GM23338 (cell line): ENCODE measurements around the gene TMEM114. TPM values are rescaled to one million over a fixed set of nuclear protein-coding genes. Genes with fewer than 3 reads are reported as not detected.

Experiments
- ATAC-seq: fragments of 200-7000 bp; cut with Tn5 transposase; 3 replicates; pipeline ENCODE4 v1.9.1; 2020
- DNase-seq: peaks from one replicate; pipeline ENCODE4 v3.0.0-alpha.2; 2015; ENCODE audit warnings: low spot score
- H2AFZ ChIP-seq: fragments of 200-600 bp; sonication (generic); 2 replicates; pipeline ENCODE4 v1.8.0; 2016; ENCODE audit warnings: antibody characterized with exemption, mild to moderate bottlenecking, moderate library complexity
- H3F3A ChIP-seq: fragments of 200-600 bp; sonication (generic); replicated peaks from 2 replicates; pipeline ENCODE4 v1.8.0; 2017; ENCODE audit warnings: antibody characterized with exemption, mixed run types, low read depth
- H3K27ac ChIP-seq: fragments of 200-600 bp; sonication (generic); 2 replicates; pipeline ENCODE4 v1.6.1; 2016; ENCODE audit warnings: low read depth
- H3K27me3 ChIP-seq: fragments of 200-600 bp; sonication (generic); 2 replicates; pipeline ENCODE4 v1.8.0; 2016; ENCODE audit warnings: mild to moderate bottlenecking, mixed run types, moderate library complexity; ENCODE audit not compliant: insufficient read depth
- H3K36me3 ChIP-seq: fragments of 200-600 bp; sonication (generic); 2 replicates; pipeline ENCODE4 v1.8.0; 2016; ENCODE audit warnings: mild to moderate bottlenecking; ENCODE audit not compliant: insufficient read depth
- H3K4me1 ChIP-seq: fragments of 200-600 bp; sonication (generic); 2 replicates; pipeline ENCODE4 v1.8.0; 2016; ENCODE audit warnings: mild to moderate bottlenecking, moderate library complexity; ENCODE audit not compliant: insufficient read depth
- H3K4me2 ChIP-seq: fragments of 200-600 bp; sonication (generic); 2 replicates; pipeline ENCODE4 v1.7.1; 2017; ENCODE audit warnings: mixed run types
- H3K4me3 ChIP-seq: fragments of 200-600 bp; sonication (generic); 2 replicates; pipeline ENCODE4 v1.6.1; 2016; ENCODE audit warnings: mixed run types
- H3K79me2 ChIP-seq: fragments of 200-600 bp; sonication (generic); replicated peaks from 2 replicates; pipeline ENCODE4 v1.8.0; 2017; ENCODE audit warnings: mild to moderate bottlenecking; ENCODE audit not compliant: insufficient read depth
- H3K9me2 ChIP-seq: fragments of 200-600 bp; sonication (generic); 2 replicates; pipeline ENCODE4 v1.8.0; 2017; ENCODE audit not compliant: insufficient read depth
- H4K20me1 ChIP-seq: fragments of 200-600 bp; sonication (generic); replicated peaks from 2 replicates; pipeline ENCODE4 v1.8.0; 2017; ENCODE audit warnings: mild to moderate bottlenecking; ENCODE audit not compliant: insufficient read depth
- H3K27ac Mint-ChIP-seq: 2 replicates; pipeline ENCODE4 v1.8.0; 2020; ENCODE audit warnings: inconsistent platforms, mild to moderate bottlenecking, moderate library complexity, mixed read lengths
- H3K27me3 Mint-ChIP-seq: 3 replicates; pipeline ENCODE4 v1.8.0; 2022; ENCODE audit warnings: low read depth, mild to moderate bottlenecking, moderate library complexity, mixed read lengths, inconsistent platforms; ENCODE audit not compliant: insufficient read depth, poor library complexity
- H3K36me3 Mint-ChIP-seq: 3 replicates; pipeline ENCODE4 v1.8.0; 2021; ENCODE audit warnings: low read depth, mild to moderate bottlenecking, inconsistent platforms, moderate library complexity, mixed read lengths
- H3K4me1 Mint-ChIP-seq: 3 replicates; pipeline ENCODE4 v1.8.0; 2020; ENCODE audit warnings: mild to moderate bottlenecking, inconsistent platforms, mixed read lengths
- H3K4me3 Mint-ChIP-seq: 3 replicates; pipeline ENCODE4 v1.8.0; 2021; ENCODE audit warnings: moderate library complexity, mild to moderate bottlenecking, inconsistent platforms, mixed read lengths
- H3K9me3 Mint-ChIP-seq: 3 replicates; pipeline ENCODE4 v1.8.0; 2020; ENCODE audit warnings: moderate library complexity, mild to moderate bottlenecking, inconsistent platforms, mixed read lengths
- CREB1 ChIP-seq: fragments of 250-450 bp; sonication (Bioruptor Pico); IDR thresholded peaks from 2 replicates; pipeline ENCODE4 v1.5.0; 2020; ENCODE audit warnings: low read depth, mild to moderate bottlenecking, moderate library complexity
- ETS1 ChIP-seq: IDR thresholded peaks from 2 replicates; pipeline ENCODE4 v1.6.1; 2016; ENCODE audit warnings: antibody characterized with exemption
- EZH2 ChIP-seq: fragments of 200-600 bp; sonication (generic); IDR thresholded peaks from one replicate; pipeline ENCODE4 v1.8.0; 2017; ENCODE audit warnings: antibody characterized with exemption, mild to moderate bottlenecking, low read depth; ENCODE audit not compliant: unreplicated experiment
- EZH2phosphoT487 ChIP-seq: fragments of 200-600 bp; sonication (generic); IDR thresholded peaks from one replicate; pipeline ENCODE4 v1.8.1; 2018; ENCODE audit warnings: antibody characterized with exemption; ENCODE audit not compliant: unreplicated experiment
- JUNB ChIP-seq: IDR thresholded peaks from one replicate; pipeline ENCODE4 v1.6.1; 2016; ENCODE audit warnings: antibody characterized with exemption; ENCODE audit not compliant: unreplicated experiment
- NANOG ChIP-seq: IDR thresholded peaks from 2 replicates; pipeline ENCODE4 v1.6.1; 2016; ENCODE audit warnings: antibody characterized with exemption, borderline replicate concordance
- REST ChIP-seq: IDR thresholded peaks from one replicate; pipeline ENCODE4 v1.6.1; 2018; ENCODE audit warnings: antibody characterized with exemption; ENCODE audit not compliant: unreplicated experiment
- STAT1 ChIP-seq: IDR thresholded peaks from one replicate; pipeline ENCODE4 v1.6.1; 2016; ENCODE audit warnings: antibody characterized with exemption; ENCODE audit not compliant: unreplicated experiment
- ZNF331 ChIP-seq: fragments of 250-450 bp; sonication (Bioruptor Pico); IDR thresholded peaks from 2 replicates; pipeline ENCODE4 v1.5.0; 2020; ENCODE audit warnings: low read depth, mild to moderate bottlenecking, moderate library complexity
- polyA plus RNA-seq: library from polyadenylated mRNA; unstranded; fragments of >200 nt; fragmentation: Nextera tagmentation; extraction: Ambion mirVana; gene quantifications from 2 replicates; pipeline ENCODE4 v1.2.1, GENCODE V29; 2016
- total RNA-seq: library from RNA; depleted of rRNA; stranded (reverse); fragments of >200 nt; shearing (Covaris generic); gene quantifications from 2 replicates; pipeline ENCODE4 v1.2.3, GENCODE V29; 2014

The TMEM114 gene
- total and polyA plus RNA-seq, 2 experiments from 2014 or later: 0.47 to 0.52 TPM

- H3K9me3 Mint-ChIP-seq: peaks cover 11% of the 10 kb centered on the region
- Histone ChIP-seq H3K4me1 (peaks cover 13% of the 10 kb centered on the region), H3K4me2 (no peak overlapping the region), H3K9me2 (no peaks in the 10 kb centered on the region), H4K20me1 (no peaks in the 10 kb centered on the region), H3K27me3 (no peaks in the 10 kb centered on the region), H3K4me3 (no peak overlapping the region), H3K79me2 (no peaks in the 10 kb centered on the region), H3F3A (no peaks in the 10 kb centered on the region), H3K36me3 (no peaks in the 10 kb centered on the region), H2AFZ (no peak overlapping the region), H3K27ac (no peak overlapping the region)
- H3K27ac Mint-ChIP-seq: no peak overlapping the region
- H3K4me3 Mint-ChIP-seq: no peak overlapping the region
- H3K27me3 Mint-ChIP-seq: no peaks in the 10 kb centered on the region
- ATAC-seq (no peak), DNase-seq (no peak)
- H3K36me3 Mint-ChIP-seq: no peaks in the 10 kb centered on the region
- TF ChIP-seq STAT1 (no peak), NANOG (no peak), ETS1 (no peak)
- peaks cover 12% of the 10 kb centered on the region; the same call in 2 of the 3 replicates for H3K4me1 Mint-ChIP-seq
Measured at GRCh38 chr16:8600144-8600775, 9.9 kb upstream of the TMEM114 start.

- Mint-ChIP-seq H3K4me1 (no peaks in the 10 kb centered on the region), H3K4me3 (no peak overlapping the region), H3K9me3 (peaks cover 7% of the 10 kb centered on the region), H3K27ac (no peak overlapping the region), H3K36me3 (no peaks in the 10 kb centered on the region), H3K27me3 (peaks cover 4% of the 10 kb centered on the region)
- no peak overlapping the region for H2AFZ ChIP-seq
- TF ChIP-seq EZH2phosphoT487 (no peak), CREB1 (CRISPR knock-in tag) (no peak), NANOG (no peak), ZNF331 (CRISPR knock-in tag) (peak; percentile 95), REST (no peak), EZH2 (no peak), JUNB (no peak), ETS1 (no peak)
- ATAC-seq (no peak), DNase-seq (no peak)
- H4K20me1 ChIP-seq: no peaks in the 10 kb centered on the region
- H3K4me3 ChIP-seq: no peak overlapping the region
- H3F3A ChIP-seq: no peaks in the 10 kb centered on the region
- H3K4me1 ChIP-seq: no peaks in the 10 kb centered on the region
- H3K79me2 ChIP-seq: no peaks in the 10 kb centered on the region
- no peak overlapping the region for H3K4me2 ChIP-seq
- H3K9me2 ChIP-seq: peaks cover 9% of the 10 kb centered on the region; the same call in 1 of the 2 replicates
- no peak overlapping the region for H3K27ac ChIP-seq
- H3K36me3 ChIP-seq: no peaks in the 10 kb centered on the region
- H3K27me3 ChIP-seq: peaks cover 16% of the 10 kb centered on the region; the same call in 1 of the 2 replicates
Measured at GRCh38 chr16:8596581-8596980, 6.3 kb upstream of the TMEM114 start.
